NB4 (cell line): ENCODE results near the gene ASXL2.
"Not testable (repeated sequence)": the region's sequence is repeated elsewhere in the genome, so short reads cannot be mapped to it uniquely, and the experiment has no call there.

Experiments used
- DNase-seq: peaks from one replicate; pipeline ENCODE4 v3.0.0; 2010; ENCODE audit warnings: low read depth
- H3K4me3 ChIP-seq: one replicate; pipeline ENCODE4 v1.5.1; 2011; ENCODE audit warnings: mild to moderate bottlenecking, low read depth, low read length, moderate library complexity
- MYC ChIP-seq: IDR thresholded peaks from 2 replicates; pipeline ENCODE4 v1.6.1; 2011; ENCODE audit warnings: low read depth, low read length
- POLR2A ChIP-seq: IDR thresholded peaks from 2 replicates; pipeline ENCODE4 v1.6.1; 2011; ENCODE audit warnings: mild to moderate bottlenecking; ENCODE audit not compliant: insufficient read length; ENCODE audit errors: extremely low read depth
- TF ChIP-seq, protein P1 (sequence below): IDR thresholded peaks from 2 replicates; pipeline ENCODE4 v1.6.1; 2011; ENCODE audit warnings: low read depth, low read length
- TF ChIP-seq, protein P2 (sequence below): IDR thresholded peaks from one replicate; pipeline ENCODE4 v1.5.1; 2012; ENCODE audit warnings: low read depth, low read length

Gene ASXL2

DNA sequence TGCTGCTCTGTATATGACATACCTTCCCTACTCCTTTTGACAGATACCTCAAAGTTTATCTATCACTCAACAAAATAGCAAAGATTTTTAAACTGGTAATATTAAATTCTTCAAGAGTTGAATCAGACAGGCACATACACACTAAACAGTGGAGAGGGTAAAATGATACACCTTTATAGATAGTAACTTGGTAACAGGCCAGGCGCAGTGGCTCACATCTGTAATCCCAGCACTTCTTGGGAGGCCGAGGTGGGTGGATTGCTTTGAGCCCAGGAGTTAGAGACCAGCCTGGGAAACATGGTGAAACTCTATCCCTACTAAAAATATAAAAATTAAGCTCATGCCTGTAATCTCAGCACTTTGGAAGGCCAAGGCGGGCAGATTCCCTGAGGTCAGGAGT, 23.2 kb downstream of the ASXL2 start:
- no peak for DNase-seq
- H3K4me3 ChIP-seq: no peak overlapping the region

DNA sequence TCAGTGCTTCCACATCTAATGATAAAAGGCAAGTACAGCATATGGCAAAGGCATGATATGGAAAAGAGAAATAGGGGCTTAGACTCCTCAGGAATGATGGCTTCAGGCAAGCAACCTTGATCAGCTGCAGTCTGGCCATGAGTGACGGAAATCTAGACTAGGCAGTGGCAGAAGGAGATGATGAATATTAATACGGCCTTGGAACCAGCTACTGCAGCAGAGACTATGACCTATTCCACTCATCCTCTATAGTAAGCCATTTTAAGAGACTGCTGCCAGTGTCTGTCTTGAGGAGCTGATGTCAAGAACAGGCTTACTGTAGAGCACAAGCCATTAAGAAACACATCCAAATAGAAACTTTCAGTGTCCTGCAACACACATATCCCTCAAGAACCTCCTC, 23.7 kb downstream of the ASXL2 start:
- TF ChIP-seq, protein P1, sequence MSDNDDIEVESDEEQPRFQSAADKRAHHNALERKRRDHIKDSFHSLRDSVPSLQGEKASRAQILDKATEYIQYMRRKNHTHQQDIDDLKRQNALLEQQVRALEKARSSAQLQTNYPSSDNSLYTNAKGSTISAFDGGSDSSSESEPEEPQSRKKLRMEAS: no peak
- TF ChIP-seq POLR2A (no peak), MYC (no peak)
- TF ChIP-seq, protein P2, sequence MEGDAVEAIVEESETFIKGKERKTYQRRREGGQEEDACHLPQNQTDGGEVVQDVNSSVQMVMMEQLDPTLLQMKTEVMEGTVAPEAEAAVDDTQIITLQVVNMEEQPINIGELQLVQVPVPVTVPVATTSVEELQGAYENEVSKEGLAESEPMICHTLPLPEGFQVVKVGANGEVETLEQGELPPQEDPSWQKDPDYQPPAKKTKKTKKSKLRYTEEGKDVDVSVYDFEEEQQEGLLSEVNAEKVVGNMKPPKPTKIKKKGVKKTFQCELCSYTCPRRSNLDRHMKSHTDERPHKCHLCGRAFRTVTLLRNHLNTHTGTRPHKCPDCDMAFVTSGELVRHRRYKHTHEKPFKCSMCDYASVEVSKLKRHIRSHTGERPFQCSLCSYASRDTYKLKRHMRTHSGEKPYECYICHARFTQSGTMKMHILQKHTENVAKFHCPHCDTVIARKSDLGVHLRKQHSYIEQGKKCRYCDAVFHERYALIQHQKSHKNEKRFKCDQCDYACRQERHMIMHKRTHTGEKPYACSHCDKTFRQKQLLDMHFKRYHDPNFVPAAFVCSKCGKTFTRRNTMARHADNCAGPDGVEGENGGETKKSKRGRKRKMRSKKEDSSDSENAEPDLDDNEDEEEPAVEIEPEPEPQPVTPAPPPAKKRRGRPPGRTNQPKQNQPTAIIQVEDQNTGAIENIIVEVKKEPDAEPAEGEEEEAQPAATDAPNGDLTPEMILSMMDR: no peak
- no peak overlapping the region for H3K4me3 ChIP-seq
- no peak for DNase-seq

More for the DNA sequence above, 23.2 kb downstream of the ASXL2 start:
- TF ChIP-seq POLR2A (no peak), MYC (no peak)
- TF ChIP-seq, protein P1: no peak
- TF ChIP-seq, protein P2: no peak

DNA sequence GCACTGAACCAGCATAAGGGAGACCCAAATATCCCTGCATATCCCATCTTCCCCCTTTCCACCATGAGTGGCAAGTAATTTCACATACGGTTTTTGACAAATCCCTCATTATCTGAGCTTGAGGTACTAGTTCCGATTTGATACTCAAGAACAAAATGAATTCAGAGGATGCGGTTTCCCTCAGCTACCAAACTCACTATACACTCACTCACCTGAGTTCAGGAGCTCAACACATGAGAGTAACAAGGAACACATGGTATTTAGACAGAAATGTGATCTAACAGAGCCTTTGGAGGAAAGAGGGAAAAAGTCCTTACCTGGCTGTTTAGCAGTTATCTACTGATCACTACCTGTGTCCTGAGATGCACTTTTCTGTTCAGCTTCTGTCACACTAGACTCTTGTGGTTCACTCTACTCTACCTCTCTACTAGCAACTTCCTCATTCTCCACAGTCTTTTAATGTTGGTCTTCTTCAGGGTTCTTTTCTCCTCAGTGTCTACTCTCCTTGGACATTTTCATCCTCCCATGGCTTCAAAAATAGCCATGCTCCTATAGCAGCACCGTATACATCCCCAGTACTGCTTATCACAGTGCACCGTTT, 25.1 kb downstream of the ASXL2 start:
- peak; percentile 61 for DNase-seq
- H3K4me3 ChIP-seq: no peak overlapping the region
- TF ChIP-seq, protein P2: no peak
- no peak for TF ChIP-seq MYC
- TF ChIP-seq, protein P1: no peak
- no peak for TF ChIP-seq POLR2A

DNA sequence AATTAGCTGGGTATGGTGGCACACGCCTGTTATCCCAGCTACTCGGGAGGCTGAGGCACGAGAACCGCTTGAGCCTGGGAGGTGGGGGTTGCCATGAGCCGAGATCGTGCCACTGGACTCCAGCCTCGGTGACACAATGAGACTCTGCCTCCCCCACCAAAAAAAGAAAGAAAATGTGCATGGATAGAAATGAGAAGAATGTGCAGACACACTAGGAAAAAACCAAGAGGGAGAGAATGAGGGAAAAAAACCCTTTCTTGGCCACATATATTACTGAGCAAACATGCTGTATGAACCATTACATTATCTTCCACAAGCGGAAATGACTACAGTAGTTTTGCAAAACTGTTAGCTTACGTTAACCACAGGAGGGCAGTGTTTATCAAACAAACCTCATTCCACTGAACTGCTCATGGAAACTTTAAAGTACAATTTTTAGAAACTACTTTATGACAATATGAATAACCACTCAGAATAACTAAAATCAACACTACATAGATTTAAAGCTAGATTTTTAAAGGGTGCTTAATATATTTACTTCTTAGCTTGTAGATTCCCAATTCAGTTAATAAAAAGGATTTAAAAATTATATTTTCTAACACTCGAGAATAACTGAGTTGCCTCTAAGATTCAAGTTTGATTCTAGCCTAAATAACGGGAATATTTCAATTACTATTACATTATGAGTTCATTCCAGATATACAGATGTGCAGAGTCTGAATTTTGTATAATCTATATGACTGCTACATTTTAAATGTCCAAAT, 26.4 kb downstream of the ASXL2 start:
- H3K4me3 ChIP-seq: peak overlapping the region; percentile 52
- DNase-seq: peak; percentile 89
- TF ChIP-seq, protein P1: peak; percentile 46; the same call in 1 of the 2 replicates
- TF ChIP-seq, protein P2: peak; percentile 41
- TF ChIP-seq POLR2A (no peak), MYC (peak; percentile 32; the same call in 1 of the 2 replicates)

DNA sequence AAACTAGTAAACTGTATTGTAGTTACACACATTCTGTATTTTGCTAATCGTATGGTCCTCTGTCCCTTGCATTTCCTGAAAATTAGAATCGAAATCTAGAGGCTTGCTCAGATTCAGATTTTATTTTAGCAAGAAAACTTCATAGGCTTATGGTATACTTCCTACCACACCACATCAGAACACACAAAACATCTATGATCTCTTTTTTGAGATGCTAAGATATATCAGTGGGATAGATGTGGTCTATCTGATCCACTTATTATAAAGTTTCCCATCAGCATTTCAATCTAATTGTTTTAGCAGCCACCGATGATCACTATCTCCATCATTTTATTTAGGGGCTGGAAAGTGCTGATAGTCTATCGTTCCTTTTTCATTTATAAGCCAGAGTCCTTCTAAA, 27.9 kb downstream of the ASXL2 start:
- DNase-seq, H3K4me3 ChIP-seq: not testable (repeated sequence)

DNA sequence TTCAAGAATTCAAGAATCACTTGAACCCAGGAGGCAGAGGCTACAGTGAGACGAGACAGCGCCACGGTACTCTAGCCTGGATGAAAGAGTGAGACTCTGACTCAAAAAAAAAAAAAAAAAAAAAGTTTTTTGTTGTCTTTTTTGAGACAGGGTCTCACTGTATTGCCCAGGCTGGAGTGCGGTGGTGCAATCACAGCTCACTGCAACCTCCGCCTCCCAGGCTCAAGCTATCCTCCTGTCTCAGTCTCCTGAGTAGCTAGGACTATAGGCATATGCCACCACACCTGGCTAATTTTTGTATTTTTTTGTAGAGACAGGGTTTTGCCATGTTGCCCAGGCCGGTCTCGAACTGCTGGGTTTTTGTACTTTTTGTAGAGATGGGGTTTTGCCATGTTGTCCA, 28.9 kb downstream of the ASXL2 start:
- H3K4me3 ChIP-seq, DNase-seq: not testable (repeated sequence)
